Trophoblast cell (in vitro differentiated cells and primary cell): Measurements from ENCODE around the gene PRKN.

Source experiments
- DNase-seq, 2 donors: peaks; one replicate each; pipeline ENCODE4 v3.0.0-alpha.2; 2016
- H2AFZ ChIP-seq: 2 replicates; pipeline ENCODE4 v1.6.1; 2013; ENCODE audit warnings: low read length, moderate library complexity, mild to moderate bottlenecking; ENCODE audit not compliant: insufficient read depth, poor library complexity
- H2AK5ac ChIP-seq: 2 replicates; pipeline ENCODE4 v1.6.1; 2013; ENCODE audit warnings: mild to moderate bottlenecking, low read length
- H2BK120ac ChIP-seq: 2 replicates; pipeline ENCODE4 v1.6.1; 2013; ENCODE audit warnings: low read length, mild to moderate bottlenecking, moderate library complexity; ENCODE audit not compliant: insufficient read depth, poor library complexity
- H2BK12ac ChIP-seq: 2 replicates; pipeline ENCODE4 v1.6.1; 2013; ENCODE audit warnings: mild to moderate bottlenecking, low read length, moderate library complexity
- H2BK5ac ChIP-seq: 2 replicates; pipeline ENCODE4 v1.6.1; 2013; ENCODE audit warnings: low read length, low read depth, moderate library complexity, mild to moderate bottlenecking; ENCODE audit not compliant: poor library complexity
- H3K14ac ChIP-seq: 2 replicates; pipeline ENCODE4 v1.6.1; 2013; ENCODE audit warnings: mild to moderate bottlenecking, low read length
- H3K18ac ChIP-seq: 2 replicates; pipeline ENCODE4 v1.6.1; 2013; ENCODE audit warnings: mild to moderate bottlenecking, low read length
- H3K23ac ChIP-seq: 2 replicates; pipeline ENCODE4 v1.6.1; 2013; ENCODE audit warnings: low read length
- H3K27ac ChIP-seq: 2 replicates; pipeline ENCODE4 v1.5.1; 2013; ENCODE audit warnings: low read depth, mild to moderate bottlenecking, inconsistent platforms, low read length, moderate library complexity
- H3K27me3 ChIP-seq: 2 replicates; pipeline ENCODE4 v1.6.1; 2013; ENCODE audit warnings: inconsistent platforms, mild to moderate bottlenecking, low read length, moderate library complexity; ENCODE audit not compliant: insufficient read depth
- H3K36me3 ChIP-seq, 2 experiments: 1 replicate in 1 of 2; 2 replicates in 1 of 2; pipeline ENCODE4 v1.6.1; 2013; ENCODE audit warnings: low read length in 2 of 2, mild to moderate bottlenecking in 2 of 2, moderate library complexity in 1 of 2; ENCODE audit not compliant: insufficient read depth in 2 of 2, control insufficient read depth in 1 of 2
- H3K4ac ChIP-seq: 2 replicates; pipeline ENCODE4 v1.6.1; 2013; ENCODE audit warnings: low read depth, mild to moderate bottlenecking, low read length, moderate library complexity
- H3K4me1 ChIP-seq, 2 experiments: 1 replicate in 1 of 2; 2 replicates in 1 of 2; pipeline ENCODE4 v1.6.1; 2013; ENCODE audit warnings: low read length in 2 of 2, mild to moderate bottlenecking in 2 of 2, moderate library complexity in 1 of 2; ENCODE audit not compliant: insufficient read depth in 2 of 2, control insufficient read depth in 1 of 2
- H3K4me2 ChIP-seq: 2 replicates; pipeline ENCODE4 v1.6.1; 2013; ENCODE audit warnings: inconsistent platforms, mild to moderate bottlenecking, low read length, moderate library complexity
- H3K4me3 ChIP-seq: 2 replicates; pipeline ENCODE4 v1.5.1; 2013; ENCODE audit warnings: mild to moderate bottlenecking, low read depth, low read length, inconsistent platforms
- H3K79me1 ChIP-seq: one replicate; pipeline ENCODE4 v1.6.1; 2013; ENCODE audit warnings: low read length
- H3K79me2 ChIP-seq: 2 replicates; pipeline ENCODE4 v1.6.1; 2013; ENCODE audit warnings: low read length, mild to moderate bottlenecking; ENCODE audit not compliant: control insufficient read depth, insufficient read depth, poor library complexity
- H3K9ac ChIP-seq: 2 replicates; pipeline ENCODE4 v1.6.1; 2013; ENCODE audit warnings: mild to moderate bottlenecking, low read length
- H3K9me3 ChIP-seq: 2 replicates; pipeline ENCODE4 v1.6.1; 2013; ENCODE audit warnings: low read depth, mild to moderate bottlenecking, control low read depth, inconsistent platforms, low read length; ENCODE audit not compliant: insufficient read depth
- H4K12ac ChIP-seq: 2 replicates; pipeline ENCODE4 v1.6.1; 2013; ENCODE audit warnings: low read depth, mild to moderate bottlenecking, low read length, moderate library complexity
- H4K8ac ChIP-seq: 2 replicates; pipeline ENCODE4 v1.6.1; 2013; ENCODE audit warnings: low read depth, mild to moderate bottlenecking, low read length, moderate library complexity
- H4K91ac ChIP-seq: one replicate; pipeline ENCODE4 v1.6.1; 2013; ENCODE audit warnings: low read depth, mild to moderate bottlenecking, low read length, moderate library complexity
- WGBS: extraction: QIAGEN DNeasy Blood & Tissue Kit; methylation state at CpG from one replicate; pipeline ENCODE4 v1.1.7; 2013; ENCODE audit warnings: missing lambda C conversion rate; ENCODE audit not compliant: insufficient read length, insufficient coverage; ENCODE audit errors: extremely low coverage; 5-methylcytosine and 5-hydroxymethylcytosine counted together

Gene PRKN

GRCh38 chr6:162336359-162336758 is 391.2 kb downstream of the PRKN start:
- Histone ChIP-seq H3K9ac (no peak overlapping the region), H3K36me3 (no peaks in the 10 kb centered on the region), H3K9me3 (peaks cover 1% of the 10 kb centered on the region), H2BK120ac (no peak overlapping the region), H4K91ac (no peak overlapping the region), H3K4me2 (no peak overlapping the region), H3K18ac (no peak overlapping the region), H2BK12ac (no peak overlapping the region), H3K14ac (no peak overlapping the region), H3K4me1 (no peaks in the 10 kb centered on the region), H2AFZ (no peak overlapping the region), H3K4ac (no peak overlapping the region), H3K27me3 (no peaks in the 10 kb centered on the region), H3K79me1 (no peaks in the 10 kb centered on the region), H3K23ac (no peak overlapping the region), H4K12ac (no peak overlapping the region), H2BK5ac (no peak overlapping the region), H3K27ac (no peak overlapping the region), H4K8ac (no peak overlapping the region), H3K4me3 (no peak overlapping the region), H3K79me2 (no peaks in the 10 kb centered on the region), H2AK5ac (no peak overlapping the region)
- no peak for DNase-seq
- no CpG with 5 or more reads among the region's 6 CpGs for WGBS

GRCh38 chr6:162332365-162332764 is 395.2 kb downstream of the PRKN start:
- H3K4me3 ChIP-seq: no peak overlapping the region
- H2BK12ac ChIP-seq: no peak overlapping the region
- H3K27me3 ChIP-seq: no peaks in the 10 kb centered on the region
- no peak overlapping the region for H3K4ac ChIP-seq
- H3K23ac ChIP-seq: no peak overlapping the region
- no peak overlapping the region for H3K4me2 ChIP-seq
- no peak overlapping the region for H2BK120ac ChIP-seq
- no peaks in the 10 kb centered on the region for H3K4me1 ChIP-seq
- no peak overlapping the region for H3K9ac ChIP-seq
- no CpG with 5 or more reads among the region's 4 CpGs for WGBS
- H2AK5ac ChIP-seq: no peak overlapping the region
- no peaks in the 10 kb centered on the region for H3K79me1 ChIP-seq
- no peak overlapping the region for H3K14ac ChIP-seq
- H2AFZ ChIP-seq: no peak overlapping the region
- H3K36me3 ChIP-seq: no peaks in the 10 kb centered on the region
- H3K79me2 ChIP-seq: no peaks in the 10 kb centered on the region
- no peak for DNase-seq
- H3K27ac ChIP-seq: no peak overlapping the region
- H4K91ac ChIP-seq: no peak overlapping the region
- H2BK5ac ChIP-seq: no peak overlapping the region
- no peak overlapping the region for H3K18ac ChIP-seq
- H4K12ac ChIP-seq: no peak overlapping the region
- no peak overlapping the region for H4K8ac ChIP-seq
- H3K9me3 ChIP-seq: peaks cover 4% of the 10 kb centered on the region

- no peak overlapping the region for H3K4me3 ChIP-seq
- H3K4me2 ChIP-seq: no peak overlapping the region
- no peak overlapping the region for H3K23ac ChIP-seq
- no peak overlapping the region for H4K8ac ChIP-seq
- peaks cover 4% of the 10 kb centered on the region for H3K9me3 ChIP-seq
- no peak overlapping the region for H2BK5ac ChIP-seq
- no peaks in the 10 kb centered on the region for H3K36me3 ChIP-seq
- no peak overlapping the region for H4K12ac ChIP-seq
- no peak overlapping the region for H4K91ac ChIP-seq
- H2BK120ac ChIP-seq: no peak overlapping the region
- no peaks in the 10 kb centered on the region for H3K79me2 ChIP-seq
- WGBS: no CpG with 5 or more reads among the region's 1 CpG
- no peak overlapping the region for H3K14ac ChIP-seq
- no peak overlapping the region for H3K9ac ChIP-seq
- no peaks in the 10 kb centered on the region for H3K4me1 ChIP-seq
- H3K27me3 ChIP-seq: no peaks in the 10 kb centered on the region
- H2AFZ ChIP-seq: no peak overlapping the region
- no peak overlapping the region for H3K18ac ChIP-seq
- no peak overlapping the region for H3K27ac ChIP-seq
- H3K79me1 ChIP-seq: no peaks in the 10 kb centered on the region
- H2BK12ac ChIP-seq: no peak overlapping the region
- no peak overlapping the region for H2AK5ac ChIP-seq
- H3K4ac ChIP-seq: no peak overlapping the region
- no peak for DNase-seq
Observed at GRCh38 chr6:162331911-162332310, 395.7 kb downstream of the PRKN start.

DNA sequence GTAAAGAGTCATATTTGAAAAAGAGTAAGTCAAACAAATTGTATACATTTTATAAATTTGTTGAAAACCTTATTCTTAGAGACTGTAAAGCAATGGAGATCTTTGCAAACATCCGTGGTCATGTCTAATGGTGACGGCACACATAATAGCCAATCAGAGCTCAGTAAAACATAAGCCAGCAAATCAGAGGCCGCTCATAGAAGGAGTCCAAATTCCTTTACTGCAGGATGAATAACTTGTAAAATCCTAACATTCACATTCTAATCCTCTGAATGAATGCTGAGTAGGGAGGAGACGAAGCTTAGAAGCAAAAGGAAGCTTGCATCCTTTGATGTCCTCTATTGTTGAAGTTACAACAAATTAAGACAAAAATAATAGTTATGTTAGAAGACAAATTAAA is 401.7 kb downstream of the PRKN start:
- Histone ChIP-seq H3K4me3 (no peak overlapping the region), H2AK5ac (no peak overlapping the region), H3K36me3 (no peaks in the 10 kb centered on the region)

More for the DNA sequence above, 401.7 kb downstream of the PRKN start:
- Histone ChIP-seq H3K4me2 (no peak overlapping the region), H4K91ac (no peak overlapping the region), H3K14ac (no peak overlapping the region), H2AFZ (no peak overlapping the region), H4K8ac (no peak overlapping the region), H3K23ac (no peak overlapping the region), H3K4ac (no peak overlapping the region), H3K79me1 (no peaks in the 10 kb centered on the region), H2BK12ac (no peak overlapping the region), H2BK120ac (no peak overlapping the region), H4K12ac (no peak overlapping the region), H3K9me3 (peaks cover 2% of the 10 kb centered on the region), H3K9ac (no peak overlapping the region), H3K18ac (no peak overlapping the region), H3K27ac (no peak overlapping the region), H3K27me3 (no peaks in the 10 kb centered on the region), H2BK5ac (no peak overlapping the region), H3K79me2 (no peaks in the 10 kb centered on the region), H3K4me1 (no peaks in the 10 kb centered on the region)
- DNase-seq: no peak
- WGBS: no CpG with 5 or more reads among the region's 4 CpGs
